Measurements from ENCODE around the gene OPHN1.

DNA sequence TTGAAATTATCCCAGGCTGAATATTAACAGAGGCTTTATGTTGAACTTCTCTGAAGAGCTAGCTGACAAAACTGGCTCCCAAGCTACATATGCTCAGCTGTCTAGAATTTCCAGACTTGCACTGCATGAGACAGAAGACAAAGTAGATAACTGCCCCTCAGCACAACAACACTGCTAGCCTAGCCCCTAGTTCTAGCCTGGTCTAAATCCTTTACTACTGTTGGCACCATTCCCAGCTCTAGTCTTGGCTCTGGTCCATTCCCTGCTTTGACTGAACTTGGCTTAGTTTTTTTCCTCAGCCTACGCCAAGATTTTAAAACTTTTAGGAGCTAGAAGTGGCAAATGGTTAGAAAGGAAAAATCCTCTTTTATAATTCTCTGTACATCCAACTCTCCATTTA lies 7.6 kb upstream of the OPHN1 start:
- TF ChIP-seq POLR2A (IDR thresholded peaks at IDR 0.05) (no peak), CTCF (IDR thresholded peaks at IDR 0.05 in 4 of 5, conservative IDR thresholded peaks at IDR 0.05 in 1 of 5) (no peak)
